ENCODE data around the gene ADAMTSL2. TPM values are rescaled to one million over a fixed set of nuclear protein-coding genes. Genes with fewer than 3 reads are reported as not detected.

ADAMTSL2 gene
- total RNA-seq, 1 donor from 2014 or later = 1.3 TPM

GRCh38 chr9:133537257-133537656 is 2.8 kb downstream of the ADAMTSL2 start:
- no peak overlapping the region for H3K4me3 Mint-ChIP-seq (ENCODE audit: unreplicated experiment)
- H3K27ac Mint-ChIP-seq (ENCODE audit: unreplicated experiment) = no peak overlapping the region
- H3K27me3 Mint-ChIP-seq (ENCODE audit: unreplicated experiment) = peaks cover 17% of the 10 kb centered on the region
- H3K9me3 Mint-ChIP-seq (ENCODE audit: unreplicated experiment) = peaks cover 10% of the 10 kb centered on the region
- no peaks in the 10 kb centered on the region for H3K36me3 Mint-ChIP-seq (ENCODE audit: unreplicated experiment)
- peaks cover 26% of the 10 kb centered on the region for H3K4me1 Mint-ChIP-seq (ENCODE audit: low read depth, unreplicated experiment)
- no peak for TF ChIP-seq CTCF (IDR thresholded peaks at IDR 0.05; ENCODE audit: partially characterized antibody, unreplicated experiment)
- no peak for DNase-seq

GRCh38 chr9:133538176-133538575 is 3.7 kb downstream of the ADAMTSL2 start:
- DNase-seq = no peak
- no peaks in the 10 kb centered on the region for H3K36me3 Mint-ChIP-seq (ENCODE audit: unreplicated experiment)
- H3K27ac Mint-ChIP-seq (ENCODE audit: unreplicated experiment) = no peak overlapping the region
- no peak for TF ChIP-seq CTCF (IDR thresholded peaks at IDR 0.05; ENCODE audit: partially characterized antibody, unreplicated experiment)
- H3K27me3 Mint-ChIP-seq (ENCODE audit: unreplicated experiment) = peaks cover 15% of the 10 kb centered on the region
- peaks cover 20% of the 10 kb centered on the region for H3K4me1 Mint-ChIP-seq (ENCODE audit: low read depth, unreplicated experiment)
- peaks cover 7% of the 10 kb centered on the region for H3K9me3 Mint-ChIP-seq (ENCODE audit: unreplicated experiment)
- no peak overlapping the region for H3K4me3 Mint-ChIP-seq (ENCODE audit: unreplicated experiment)

DNA sequence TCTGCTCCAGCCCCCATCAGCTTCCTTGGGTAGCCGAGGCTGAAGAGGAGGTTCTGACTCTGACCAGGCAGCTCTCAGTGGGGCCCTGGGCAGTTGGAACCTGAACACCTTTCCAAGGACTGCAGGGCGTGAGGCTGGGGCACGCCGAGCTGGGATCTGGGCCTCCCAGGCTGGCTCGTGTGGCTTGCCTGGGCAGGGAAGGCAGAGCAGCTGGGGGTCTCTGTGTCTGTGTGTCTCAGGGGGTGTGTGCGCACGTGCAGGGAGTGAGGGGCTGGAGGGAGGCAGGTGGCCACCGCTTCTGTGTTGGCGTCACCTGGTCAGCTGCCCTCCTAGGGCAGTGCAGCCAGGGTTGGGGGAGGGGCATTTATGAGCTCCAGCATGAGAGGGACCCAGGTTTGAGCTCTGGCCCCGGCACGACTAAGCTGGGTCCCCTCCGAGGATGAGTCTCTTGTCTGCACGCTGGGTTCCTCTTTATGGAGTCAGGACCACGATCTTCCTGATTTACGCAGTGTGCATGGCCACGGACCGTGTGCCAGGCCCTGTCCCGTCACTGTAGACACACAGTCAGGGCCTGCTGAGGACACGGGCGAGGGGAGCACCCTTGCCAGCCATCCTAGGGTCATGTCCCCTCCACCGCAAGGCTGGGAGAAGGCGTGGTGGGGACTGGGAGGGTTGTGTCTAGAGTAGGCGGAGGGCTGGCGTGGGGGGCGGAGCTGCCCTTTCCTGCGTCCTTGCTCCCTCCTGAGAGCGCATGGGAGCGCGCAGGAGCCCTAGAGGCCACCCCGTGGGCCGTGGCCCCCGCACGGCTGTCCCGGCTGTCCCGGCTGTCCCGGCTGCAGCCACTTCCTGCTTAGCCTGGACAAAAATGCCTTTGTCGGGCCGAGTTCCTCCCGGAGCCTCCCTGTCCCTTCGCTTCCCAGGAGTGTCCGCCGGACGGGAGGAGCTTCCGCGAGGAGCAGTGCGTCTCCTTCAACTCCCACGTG is 4.6 kb downstream of the ADAMTSL2 start:
- peaks cover 9% of the 10 kb centered on the region for H3K27me3 Mint-ChIP-seq (ENCODE audit: unreplicated experiment)
- H3K4me3 Mint-ChIP-seq (ENCODE audit: unreplicated experiment) = peak overlapping the region; percentile 30
- H3K9me3 Mint-ChIP-seq (ENCODE audit: unreplicated experiment) = no peaks in the 10 kb centered on the region
- no peaks in the 10 kb centered on the region for H3K36me3 Mint-ChIP-seq (ENCODE audit: unreplicated experiment)
- DNase-seq = no peak
- H3K27ac Mint-ChIP-seq (ENCODE audit: unreplicated experiment) = no peak overlapping the region
- TF ChIP-seq CTCF (IDR thresholded peaks at IDR 0.05; ENCODE audit: partially characterized antibody, unreplicated experiment) = no peak
- H3K4me1 Mint-ChIP-seq (ENCODE audit: low read depth, unreplicated experiment) = peaks cover 16% of the 10 kb centered on the region

- TF ChIP-seq CTCF (IDR thresholded peaks at IDR 0.05; ENCODE audit: partially characterized antibody, unreplicated experiment) = no peak
- Mint-ChIP-seq H3K4me3 (ENCODE audit: unreplicated experiment) (no peak overlapping the region), H3K9me3 (ENCODE audit: unreplicated experiment) (no peaks in the 10 kb centered on the region), H3K36me3 (ENCODE audit: unreplicated experiment) (no peaks in the 10 kb centered on the region), H3K4me1 (ENCODE audit: low read depth, unreplicated experiment) (peaks cover 16% of the 10 kb centered on the region), H3K27me3 (ENCODE audit: unreplicated experiment) (peaks cover 11% of the 10 kb centered on the region), H3K27ac (ENCODE audit: unreplicated experiment) (no peak overlapping the region)
- no peak for DNase-seq
Measured at GRCh38 chr9:133539991-133540697, 5.6 kb downstream of the ADAMTSL2 start.

DNA sequence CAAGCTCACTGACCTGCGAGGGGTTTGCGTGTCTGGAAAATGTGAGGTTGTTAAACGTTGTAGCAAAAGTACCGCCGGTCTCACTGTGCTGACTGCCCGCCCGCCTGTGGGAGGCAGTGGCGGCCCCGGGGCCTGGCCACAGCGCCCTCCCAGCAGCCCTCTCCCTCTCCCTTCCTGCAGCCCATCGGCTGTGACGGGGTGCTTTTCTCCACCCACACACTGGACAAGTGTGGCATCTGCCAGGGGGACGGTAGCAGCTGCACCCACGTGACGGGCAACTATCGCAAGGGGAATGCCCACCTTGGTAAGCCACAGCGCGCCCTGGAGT is 6.2 kb downstream of the ADAMTSL2 start:
- Mint-ChIP-seq H3K9me3 (ENCODE audit: unreplicated experiment) (no peaks in the 10 kb centered on the region), H3K4me3 (ENCODE audit: unreplicated experiment) (no peak overlapping the region), H3K27ac (ENCODE audit: unreplicated experiment) (no peak overlapping the region), H3K27me3 (ENCODE audit: unreplicated experiment) (peaks cover 8% of the 10 kb centered on the region), H3K4me1 (ENCODE audit: low read depth, unreplicated experiment) (peaks cover 13% of the 10 kb centered on the region), H3K36me3 (ENCODE audit: unreplicated experiment) (no peaks in the 10 kb centered on the region)
- no peak for TF ChIP-seq CTCF (IDR thresholded peaks at IDR 0.05; ENCODE audit: partially characterized antibody, unreplicated experiment)
- DNase-seq = no peak

All from glutamatergic neuron (in vitro differentiated cells).